Fibroblast of villous mesenchyme (primary cell): ENCODE data around the gene PRKACG. TPM values are rescaled to one million over a fixed set of nuclear protein-coding genes. Genes with fewer than 3 reads are reported as not detected.

Experiments used
- DNase-seq: peaks from one replicate; pipeline ENCODE4 v3.0.0-alpha.2; 2010; ENCODE audit warnings: low read depth
- H3K4me3 ChIP-seq: 2 replicates; pipeline ENCODE4 v1.5.1; 2011; ENCODE audit warnings: low read depth, mild to moderate bottlenecking, low read length
- total RNA-seq: library from RNA; depleted of rRNA; stranded (reverse); fragments of >200 nt; gene quantifications from 2 replicates; pipeline ENCODE4 v1.2.3, GENCODE V29; 2012
- TF ChIP-seq, protein P1 (sequence below): IDR thresholded peaks from 2 replicates; pipeline ENCODE4 v1.5.1; 2012; ENCODE audit warnings: low read depth, mild to moderate bottlenecking, low read length; ENCODE audit not compliant: insufficient read depth

Gene PRKACG
- total RNA-seq, 1 donor = not detected

- no peak for DNase-seq
- TF ChIP-seq, protein P1, sequence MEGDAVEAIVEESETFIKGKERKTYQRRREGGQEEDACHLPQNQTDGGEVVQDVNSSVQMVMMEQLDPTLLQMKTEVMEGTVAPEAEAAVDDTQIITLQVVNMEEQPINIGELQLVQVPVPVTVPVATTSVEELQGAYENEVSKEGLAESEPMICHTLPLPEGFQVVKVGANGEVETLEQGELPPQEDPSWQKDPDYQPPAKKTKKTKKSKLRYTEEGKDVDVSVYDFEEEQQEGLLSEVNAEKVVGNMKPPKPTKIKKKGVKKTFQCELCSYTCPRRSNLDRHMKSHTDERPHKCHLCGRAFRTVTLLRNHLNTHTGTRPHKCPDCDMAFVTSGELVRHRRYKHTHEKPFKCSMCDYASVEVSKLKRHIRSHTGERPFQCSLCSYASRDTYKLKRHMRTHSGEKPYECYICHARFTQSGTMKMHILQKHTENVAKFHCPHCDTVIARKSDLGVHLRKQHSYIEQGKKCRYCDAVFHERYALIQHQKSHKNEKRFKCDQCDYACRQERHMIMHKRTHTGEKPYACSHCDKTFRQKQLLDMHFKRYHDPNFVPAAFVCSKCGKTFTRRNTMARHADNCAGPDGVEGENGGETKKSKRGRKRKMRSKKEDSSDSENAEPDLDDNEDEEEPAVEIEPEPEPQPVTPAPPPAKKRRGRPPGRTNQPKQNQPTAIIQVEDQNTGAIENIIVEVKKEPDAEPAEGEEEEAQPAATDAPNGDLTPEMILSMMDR = no peak
- no peak overlapping the region for H3K4me3 ChIP-seq
Measured at GRCh38 chr9:69001921-69002320, 12.0 kb downstream of the PRKACG start.

DNA sequence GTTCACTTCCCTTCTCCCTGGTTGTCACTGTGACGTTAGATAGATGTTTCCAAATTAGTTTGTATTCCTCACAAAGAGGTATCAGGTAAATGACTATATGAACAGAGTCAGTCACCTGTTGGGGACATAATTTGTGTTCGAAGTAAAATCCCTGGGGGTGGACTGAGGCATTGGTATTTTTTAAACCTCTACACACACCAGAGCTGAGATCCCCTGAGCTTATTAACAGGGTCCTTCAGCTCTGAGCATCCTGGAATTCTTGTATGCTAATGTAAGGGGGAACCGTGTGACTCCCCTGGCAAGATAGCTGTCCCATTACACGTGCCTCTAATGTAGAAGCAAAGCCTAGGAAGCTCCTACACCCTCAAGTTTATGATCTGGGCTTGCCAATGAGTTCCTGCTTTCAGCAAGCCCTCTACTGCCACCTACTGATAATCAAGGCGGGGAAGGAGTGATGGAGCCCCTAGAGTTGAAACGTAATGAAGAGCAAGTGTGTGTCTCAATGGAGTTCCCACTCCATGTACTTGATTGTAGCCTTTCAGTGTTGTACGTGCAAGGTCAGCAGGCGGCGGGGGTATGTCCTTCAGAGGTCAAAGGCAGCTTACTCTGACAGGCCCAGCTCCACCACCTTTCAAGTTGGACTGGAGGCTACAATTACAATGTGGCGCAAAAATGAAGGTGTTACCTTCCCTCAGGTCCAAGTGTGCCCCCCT lies 14.4 kb downstream of the PRKACG start:
- TF ChIP-seq, protein P1 = peak; percentile 91
- DNase-seq = peak; percentile 75

GRCh38 chr9:68998812-68999211 lies 15.1 kb downstream of the PRKACG start:
- H3K4me3 ChIP-seq = no peak overlapping the region
- no peak for DNase-seq
- TF ChIP-seq, protein P1 = no peak

More for the DNA sequence above, 14.4 kb downstream of the PRKACG start:
- no peak overlapping the region for H3K4me3 ChIP-seq

- TF ChIP-seq, protein P1 = no peak
- H3K4me3 ChIP-seq = no peak overlapping the region
- DNase-seq = no peak
Measured at GRCh38 chr9:68998385-68998784, 15.5 kb downstream of the PRKACG start.

DNA sequence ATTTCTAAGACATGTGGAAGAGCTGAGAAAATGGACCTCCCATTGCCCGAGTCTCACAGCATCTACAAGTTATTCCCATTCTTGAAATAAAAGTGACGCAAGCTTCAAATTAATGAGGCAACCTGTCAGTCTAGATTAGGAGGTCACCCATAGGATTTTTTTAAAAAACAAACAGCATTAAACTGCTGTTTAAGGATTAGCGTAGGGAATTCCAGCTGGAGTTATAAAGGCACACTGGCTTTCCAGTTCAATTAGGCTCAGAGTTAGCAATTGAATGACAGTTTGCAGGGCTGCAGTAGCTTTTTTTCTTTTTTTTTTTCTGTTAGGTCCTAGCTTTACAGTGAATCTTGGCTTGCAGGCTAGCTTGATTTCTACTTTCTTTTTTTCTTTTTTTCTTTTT lies 16.2 kb downstream of the PRKACG start:
- DNase-seq = no peak
- no peak overlapping the region for H3K4me3 ChIP-seq
- TF ChIP-seq, protein P1 = no peak

GRCh38 chr9:68996462-68996861 lies 17.5 kb downstream of the PRKACG start:
- DNase-seq = no peak
- TF ChIP-seq, protein P1 = no peak

GRCh38 chr9:68995776-68996175 lies 18.1 kb downstream of the PRKACG start:
- no peak overlapping the region for H3K4me3 ChIP-seq
- TF ChIP-seq, protein P1 = no peak
- DNase-seq = no peak

More at GRCh38 chr9:68996462-68996861, 17.5 kb downstream of the PRKACG start:
- H3K4me3 ChIP-seq = no peak overlapping the region
